HG03460 (cell line): Measurements from ENCODE around the gene DNAH6.
"Not testable (repeated sequence)": the region's sequence is repeated elsewhere in the genome, so short reads cannot be mapped to it uniquely, and the experiment has no call there.

ENCODE experiments used
- ATAC-seq: cut with Tn5 transposase; IDR thresholded peaks from one replicate; pipeline ENCODE4 v1.9.1; 2021; ENCODE audit not compliant: unreplicated experiment

Gene DNAH6

DNA sequence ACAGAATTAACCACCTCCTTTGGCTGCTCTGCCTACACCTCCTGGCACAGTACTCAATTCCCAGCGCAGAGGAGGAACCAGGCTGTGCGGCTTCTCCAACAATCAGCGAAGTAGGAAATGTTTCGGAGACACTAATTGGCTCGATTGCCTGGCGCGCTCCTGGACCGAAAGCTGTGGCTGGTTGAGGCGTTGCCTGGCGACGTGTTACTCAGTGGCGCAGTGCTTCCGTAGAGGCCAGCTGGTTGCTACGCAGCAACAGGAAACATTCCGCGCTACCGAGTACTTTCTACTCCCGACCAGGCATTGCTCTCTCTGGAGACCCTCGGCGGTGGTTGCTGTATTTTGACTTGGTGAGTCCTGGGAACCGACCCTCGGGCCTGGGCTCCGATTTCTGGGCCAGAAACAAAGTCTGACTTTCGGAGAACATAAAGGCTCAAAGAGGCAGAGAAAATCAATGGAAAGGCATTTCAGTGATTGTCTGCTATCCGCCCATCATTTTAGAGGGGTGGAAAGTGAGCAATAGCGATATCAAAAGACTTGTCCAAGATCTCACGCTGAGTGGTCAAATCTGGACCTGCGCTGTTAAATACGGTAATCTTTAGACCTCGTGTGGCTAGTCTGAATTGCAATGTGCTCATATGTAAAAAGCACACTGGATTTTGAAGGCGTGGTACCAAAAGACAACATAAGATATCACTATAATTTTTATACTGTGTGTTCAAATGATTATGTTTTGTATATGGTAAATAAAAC lies at the start of gene DNAH6:
Gene DNAH6, plus strand, starts transcription at position 265 of the 753 bp plus-strand sequence. CDS start 1,329 bp downstream, outside the sequence.
- peak; percentile 98 for ATAC-seq

- ATAC-seq: no peak
These were observed 48.9 kb upstream of the DNAH6 start for GRCh38 chr2:84467389-84467788.

GRCh38 chr2:84472423-84472822 lies 43.9 kb upstream of the DNAH6 start:
- not testable (repeated sequence) for ATAC-seq

DNA sequence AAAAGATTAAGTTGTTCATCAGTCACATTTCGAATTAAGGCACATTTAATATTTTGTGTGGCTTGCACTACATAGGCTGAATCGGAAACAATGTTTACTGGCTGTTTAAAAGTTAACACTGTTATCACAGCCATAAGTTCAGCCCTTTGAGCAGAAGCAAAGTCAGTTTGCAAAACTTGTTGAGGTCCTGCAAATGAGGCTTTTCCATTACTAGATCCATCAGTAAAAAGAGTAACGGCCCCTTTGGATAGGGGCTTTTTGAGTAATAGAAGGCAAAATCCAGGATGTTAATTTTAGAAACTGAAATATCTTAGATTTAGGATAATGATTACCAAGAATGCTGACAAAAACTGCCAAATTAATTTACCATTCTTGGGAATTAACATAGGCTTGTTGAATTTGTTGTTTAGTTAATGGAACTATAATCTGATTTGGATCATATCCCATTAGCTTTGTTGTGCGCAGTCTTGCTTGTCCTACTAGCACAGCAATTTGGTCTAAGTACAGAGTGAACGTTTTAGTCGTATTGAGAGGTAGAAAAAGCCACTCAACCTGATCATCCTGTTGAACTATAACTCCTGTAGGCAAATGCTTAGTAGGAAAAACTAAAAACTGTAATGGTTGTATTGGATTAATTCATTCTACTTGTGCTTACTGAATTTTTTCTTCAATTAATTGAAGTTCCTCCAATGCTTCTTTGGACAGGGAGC lies 43.3 kb upstream of the DNAH6 start:
- no peak for ATAC-seq

DNA sequence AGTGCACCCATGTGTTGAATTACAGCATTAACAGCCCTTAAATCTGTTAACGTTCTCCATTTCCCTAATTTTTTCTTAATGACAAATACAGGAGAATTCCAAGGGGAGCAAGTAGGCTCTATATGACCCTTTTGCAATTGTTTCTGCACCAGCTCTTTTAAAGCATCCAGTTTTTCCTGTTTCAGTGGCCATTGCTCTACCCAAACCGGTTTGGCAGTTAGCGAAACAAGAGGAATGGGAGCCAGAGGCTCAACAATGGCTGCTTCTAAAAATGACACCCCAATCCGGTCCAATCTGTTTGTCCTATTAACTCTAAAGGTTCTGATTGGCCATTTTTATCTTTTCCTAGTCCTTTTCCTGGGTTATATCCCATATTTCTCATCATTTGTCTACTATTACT lies 42.1 kb upstream of the DNAH6 start:
- no peak for ATAC-seq

DNA sequence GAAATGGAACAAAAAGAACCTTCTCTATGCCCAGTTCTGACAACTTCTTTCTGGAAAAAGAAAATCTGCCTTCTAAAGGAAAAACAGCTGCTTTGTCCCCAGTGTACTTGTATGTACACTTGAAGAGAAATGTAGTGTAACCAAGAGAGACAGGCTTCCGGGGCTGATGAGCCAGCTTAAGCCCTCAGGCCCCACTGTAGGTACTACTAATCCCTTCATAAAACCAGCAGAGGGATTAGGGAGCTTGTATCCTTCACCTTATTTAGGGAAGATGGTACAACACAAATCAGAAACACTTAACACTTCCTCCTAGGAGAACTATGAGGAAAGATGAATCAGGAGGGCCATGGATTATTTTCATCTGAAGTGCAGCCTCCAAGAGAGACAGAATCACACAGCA lies 38.4 kb upstream of the DNAH6 start:
- no peak for ATAC-seq

GRCh38 chr2:84478867-84479266 lies 37.4 kb upstream of the DNAH6 start:
- ATAC-seq: no peak

GRCh38 chr2:84481702-84482101 lies 34.6 kb upstream of the DNAH6 start:
- no peak for ATAC-seq

- ATAC-seq: no peak
These were observed 33.7 kb upstream of the DNAH6 start for GRCh38 chr2:84482603-84483002.

DNA sequence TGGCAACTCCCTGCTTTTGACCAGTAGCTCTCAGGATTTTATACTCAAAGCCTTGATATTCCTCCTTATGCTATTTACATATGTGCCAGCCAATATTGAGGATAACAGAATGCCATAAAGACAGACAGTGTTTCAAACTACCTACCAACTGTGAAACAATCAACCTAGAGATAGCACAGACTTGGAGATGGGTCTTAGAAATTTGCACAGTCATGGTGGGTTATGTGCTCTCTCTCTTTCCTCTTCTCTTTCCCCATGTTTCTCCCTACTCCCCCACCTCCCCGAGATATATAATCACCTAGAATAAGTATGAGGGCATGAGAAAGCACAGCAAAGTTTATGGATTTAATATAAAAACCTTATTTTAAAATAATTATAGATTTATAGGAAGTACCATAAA lies 33.0 kb upstream of the DNAH6 start:
- no peak for ATAC-seq

DNA sequence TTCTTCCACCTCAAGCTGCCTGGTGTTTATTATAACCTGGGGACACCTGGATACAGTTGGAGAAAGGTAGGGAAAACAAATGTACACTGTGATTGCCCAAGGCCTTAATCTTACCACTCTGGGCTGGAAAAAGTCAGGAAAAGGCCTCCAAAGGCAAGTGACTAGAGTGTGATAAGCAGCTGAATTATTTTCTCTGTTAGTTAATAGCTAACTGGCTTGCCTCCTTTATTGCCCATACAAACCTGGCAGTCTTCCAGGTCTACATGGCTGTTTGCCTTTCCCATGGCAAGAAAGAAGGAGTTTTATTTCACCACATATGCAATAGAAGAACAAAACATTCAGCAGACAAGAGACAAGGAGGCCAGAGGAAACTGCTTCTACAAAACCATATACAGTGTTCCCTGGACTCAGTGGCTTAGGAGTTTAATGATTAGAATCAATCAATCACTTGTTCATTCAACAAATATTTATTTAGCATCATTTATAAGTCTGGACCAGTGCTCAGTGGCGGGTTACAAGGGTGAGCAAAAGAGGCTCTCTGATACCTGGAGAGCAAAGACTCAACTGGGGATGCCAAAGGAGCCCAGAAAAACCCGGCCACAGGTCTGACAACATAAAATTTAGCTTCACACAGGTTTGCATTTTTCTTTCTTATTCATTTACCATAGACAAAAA lies 29.7 kb upstream of the DNAH6 start:
- no peak for ATAC-seq

- ATAC-seq: no peak
These were observed 28.9 kb upstream of the DNAH6 start for GRCh38 chr2:84487298-84487996.

DNA sequence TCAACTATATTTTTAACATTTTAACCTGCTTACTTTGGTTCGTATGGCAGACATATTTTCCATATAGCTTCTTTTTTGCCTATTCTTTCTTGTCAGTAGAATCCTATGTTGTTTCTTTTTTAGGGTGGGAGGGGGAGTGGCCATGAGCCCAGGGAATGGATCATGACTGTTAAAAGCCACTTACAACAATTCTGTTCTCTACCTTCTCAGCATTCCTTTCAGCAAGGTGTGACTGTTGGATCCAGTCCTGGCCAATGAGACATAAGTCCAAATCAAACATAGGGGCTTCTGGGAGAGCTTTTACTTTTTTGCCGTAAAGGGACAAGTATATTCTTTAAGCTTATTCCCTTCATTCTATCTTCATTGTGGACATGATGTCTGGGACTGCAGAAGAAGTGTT lies 25.0 kb upstream of the DNAH6 start:
- no peak for ATAC-seq

GRCh38 chr2:84491741-84492140 lies 24.6 kb upstream of the DNAH6 start:
- no peak for ATAC-seq

GRCh38 chr2:84492571-84492970 lies 23.7 kb upstream of the DNAH6 start:
- ATAC-seq: no peak

- ATAC-seq: no peak
These were observed 22.8 kb upstream of the DNAH6 start for GRCh38 chr2:84493514-84493913.

- no peak for ATAC-seq
These were observed 22.2 kb upstream of the DNAH6 start for GRCh38 chr2:84494070-84494469.

DNA sequence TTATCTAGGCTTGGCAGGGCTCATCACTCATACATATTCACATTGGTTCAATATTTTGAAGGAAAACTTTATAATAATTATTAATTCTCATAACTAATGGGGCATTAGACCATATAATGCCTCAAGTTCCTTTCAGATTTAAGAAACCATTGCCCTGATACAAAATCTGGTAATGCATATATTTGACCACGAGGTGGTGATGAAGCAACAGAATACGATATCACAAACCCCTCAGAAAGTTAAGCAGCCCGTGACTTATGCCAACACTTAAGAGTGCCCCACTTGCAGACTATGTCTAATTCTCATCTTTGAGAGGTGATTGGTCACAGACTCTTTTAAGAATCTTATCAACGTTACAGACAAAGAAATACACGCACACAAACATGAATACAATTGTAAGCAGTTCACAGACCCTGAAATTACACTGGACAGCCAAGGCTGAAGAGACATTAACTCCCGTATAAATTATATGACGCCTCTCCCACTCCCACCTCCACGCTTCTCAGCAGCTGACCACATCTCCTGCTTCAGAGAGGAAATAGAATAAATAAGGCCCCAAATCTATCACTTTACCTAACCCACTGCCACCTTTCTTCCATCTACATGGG lies 20.7 kb upstream of the DNAH6 start:
- peak; percentile 73 for ATAC-seq

- ATAC-seq: no peak
These were observed 19.9 kb upstream of the DNAH6 start for GRCh38 chr2:84496386-84496785.

DNA sequence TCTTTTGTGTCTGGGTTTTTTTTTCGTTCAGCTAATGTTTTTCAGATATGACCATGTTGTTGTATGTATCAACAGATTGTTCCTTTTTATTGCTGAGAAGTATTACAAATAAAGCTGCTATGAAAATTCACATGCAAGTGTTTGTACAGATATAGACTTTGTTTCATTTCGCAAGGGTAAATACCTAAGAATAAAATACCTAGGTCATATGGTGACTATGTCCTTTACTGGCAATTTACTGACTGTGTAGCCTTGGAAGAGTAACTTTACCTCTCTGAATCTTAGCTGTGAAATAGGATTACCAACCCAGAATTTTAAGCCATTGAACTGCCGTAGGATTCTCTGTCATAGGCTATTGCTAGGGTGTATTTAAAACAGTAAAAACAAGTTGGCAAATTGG lies 19.0 kb upstream of the DNAH6 start:
- no peak for ATAC-seq
